Measurements from ENCODE around the gene DCT.
A peak's percentile ranks its signal among the peaks of the same experiment; 100 is the strongest.

DCT gene

DNA sequence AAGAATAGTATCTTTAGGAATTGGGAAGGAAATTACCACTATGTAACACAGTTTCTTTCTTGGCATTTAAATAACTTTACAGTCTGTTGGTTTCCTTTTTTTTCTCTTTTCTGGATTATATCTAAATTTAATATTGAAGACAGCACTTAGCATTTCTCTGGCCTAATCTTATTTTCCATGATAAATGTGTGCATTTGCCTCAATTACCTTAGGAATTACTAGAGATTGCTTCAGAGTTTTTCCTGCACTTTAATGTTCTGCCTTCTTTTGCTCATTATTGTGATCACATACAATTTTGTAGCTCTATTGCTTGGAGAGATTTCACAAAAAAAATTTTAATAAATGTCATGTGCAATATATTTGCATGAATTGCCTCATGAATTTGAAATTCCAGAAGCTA is 25.1 kb downstream of the DCT start:
- no peak for DNase-seq (ENCODE audit: low spot score)

GRCh38 chr13:94444826-94445225 is 34.7 kb downstream of the DCT start:
- no peak for DNase-seq (ENCODE audit: low spot score)

GRCh38 chr13:94435604-94436226 is 43.8 kb downstream of the DCT start:
- peak; percentile 66 for DNase-seq (ENCODE audit: low spot score)

- peak; percentile 38 for DNase-seq (ENCODE audit: low spot score)
Observed at GRCh38 chr13:94433055-94433961, 46.2 kb downstream of the DCT start.

DNA sequence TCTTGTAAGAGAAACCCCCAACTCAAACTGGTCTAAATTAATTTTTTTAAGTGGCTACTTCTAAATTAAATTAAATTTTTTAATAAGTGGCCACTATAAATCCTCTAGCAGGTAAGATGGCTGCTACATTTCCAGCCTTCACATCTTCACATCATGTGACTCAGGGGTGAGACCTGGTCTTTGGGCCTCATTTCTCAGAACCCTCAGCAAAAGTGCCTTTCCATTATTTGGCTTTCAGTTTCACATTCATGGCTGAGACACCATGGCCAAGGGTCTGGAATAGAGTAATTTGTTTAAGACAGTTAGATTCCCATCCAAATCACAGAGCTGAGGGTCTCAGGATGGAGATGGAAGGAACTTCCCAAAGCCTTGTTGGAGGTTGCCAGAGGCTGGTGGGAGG is 47.5 kb downstream of the DCT start:
- no peak for DNase-seq (ENCODE audit: low spot score)

DNA sequence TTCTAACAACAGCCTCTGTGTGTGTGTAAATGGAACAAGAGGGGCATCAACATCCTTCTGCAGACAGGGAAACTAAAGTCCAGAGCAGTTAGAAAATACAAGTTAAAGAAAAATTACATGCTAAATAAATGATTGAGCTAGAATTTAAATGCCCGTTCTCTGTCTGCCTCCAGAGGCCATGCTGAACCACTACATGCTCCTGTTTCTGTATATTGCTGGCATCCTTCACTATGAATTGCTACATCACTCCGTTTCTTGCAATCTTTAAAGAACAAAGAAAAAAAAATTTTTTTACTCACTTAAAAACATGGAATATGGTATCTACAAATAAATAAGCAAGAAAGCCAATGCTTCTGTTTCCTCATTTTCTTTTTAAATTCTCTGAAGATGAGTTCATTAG is 47.9 kb downstream of the DCT start:
- no peak for DNase-seq (ENCODE audit: low spot score)

DNA sequence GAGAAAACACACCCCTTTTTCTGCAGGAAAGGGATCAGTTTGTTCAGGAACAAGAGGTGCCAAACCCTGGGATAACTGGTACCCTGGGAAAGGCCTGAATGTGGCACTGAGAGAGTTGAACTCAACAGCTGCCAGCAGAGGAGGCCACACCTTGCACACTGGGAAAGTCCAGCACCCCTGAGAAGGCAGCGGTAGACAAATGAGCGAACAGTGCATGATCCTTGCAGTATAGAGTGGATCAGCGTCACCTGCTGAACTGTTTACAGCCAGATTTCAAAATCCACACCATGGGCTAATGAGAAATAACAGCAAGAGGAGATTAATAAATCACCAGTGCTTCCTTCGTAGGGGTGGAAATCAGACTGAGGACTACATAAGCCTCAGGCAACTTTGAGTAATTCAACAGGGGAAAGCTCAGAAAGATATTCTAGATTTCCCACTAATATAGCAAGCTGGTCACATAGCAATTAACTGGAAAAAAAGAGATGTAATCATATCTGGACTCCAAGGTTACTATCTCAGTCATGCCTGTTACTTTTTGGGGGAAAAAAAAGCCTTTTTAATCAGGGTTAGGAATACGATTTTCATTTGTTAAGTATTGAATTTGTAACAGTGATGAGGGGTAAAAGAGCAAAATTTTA is 52.0 kb downstream of the DCT start:
- DNase-seq (ENCODE audit: low spot score): no peak

GRCh38 chr13:94419925-94420305 is 59.6 kb downstream of the DCT start:
- no peak for DNase-seq (ENCODE audit: low spot score)

GRCh38 chr13:94419304-94419924 is 60.1 kb downstream of the DCT start:
- DNase-seq (ENCODE audit: low spot score): no peak

DNA sequence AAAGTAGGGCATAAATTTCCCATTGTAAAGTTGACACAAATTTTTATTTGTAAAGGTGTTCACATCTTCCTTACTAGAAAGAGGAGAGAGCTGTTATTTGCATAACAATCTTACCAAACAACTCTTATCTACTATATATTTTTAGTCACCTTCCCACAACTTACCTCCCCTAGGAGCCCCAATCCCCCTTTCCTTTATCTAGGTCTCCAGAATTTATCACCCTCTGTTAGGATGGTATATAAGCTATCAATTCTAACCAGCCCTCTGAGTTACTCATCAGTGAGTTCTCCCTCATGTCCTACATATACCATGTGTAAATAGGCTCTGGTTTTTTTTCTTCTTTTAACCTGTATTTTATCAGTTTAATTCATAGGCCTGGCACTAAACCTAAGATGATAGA is 62.2 kb downstream of the DCT start:
- no peak for DNase-seq (ENCODE audit: low spot score)

- DNase-seq (ENCODE audit: low spot score): peak; percentile 67
Observed at GRCh38 chr13:94416454-94417080, 62.9 kb downstream of the DCT start.

DNA sequence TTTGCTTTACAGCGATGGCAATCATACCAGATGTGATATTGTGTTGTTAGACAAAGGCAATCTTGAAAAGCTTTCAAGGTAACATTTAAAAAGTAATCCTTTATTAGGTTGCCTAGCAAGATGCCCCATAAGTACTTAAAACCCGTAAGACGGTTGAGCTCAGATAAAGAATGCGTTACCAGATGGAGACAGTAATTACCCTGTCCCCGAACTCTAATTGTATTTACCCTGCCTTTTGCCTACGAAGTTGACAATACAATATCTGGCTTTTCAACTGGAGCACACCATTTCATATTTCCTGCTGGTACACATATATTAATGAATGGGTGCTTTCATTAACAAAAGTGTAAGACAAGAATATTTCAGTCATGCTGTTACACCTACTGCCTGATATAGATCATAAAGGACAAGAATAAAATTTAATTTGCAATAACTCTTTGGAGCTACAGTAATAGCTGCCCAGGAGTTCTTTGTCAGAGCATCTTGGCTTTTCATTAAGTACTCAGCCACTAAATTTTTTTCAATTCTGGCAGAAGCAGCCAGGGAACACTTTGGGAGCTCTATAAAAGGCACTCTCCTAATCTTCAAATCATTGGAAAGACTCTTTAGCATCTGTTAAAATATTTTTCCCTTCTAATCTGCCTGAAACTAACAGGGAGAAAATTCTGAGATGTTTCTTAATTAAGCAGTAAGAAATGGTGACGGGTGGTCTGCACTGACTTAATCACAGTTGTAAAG is 63.8 kb downstream of the DCT start:
- no peak for DNase-seq (ENCODE audit: low spot score)

DNA sequence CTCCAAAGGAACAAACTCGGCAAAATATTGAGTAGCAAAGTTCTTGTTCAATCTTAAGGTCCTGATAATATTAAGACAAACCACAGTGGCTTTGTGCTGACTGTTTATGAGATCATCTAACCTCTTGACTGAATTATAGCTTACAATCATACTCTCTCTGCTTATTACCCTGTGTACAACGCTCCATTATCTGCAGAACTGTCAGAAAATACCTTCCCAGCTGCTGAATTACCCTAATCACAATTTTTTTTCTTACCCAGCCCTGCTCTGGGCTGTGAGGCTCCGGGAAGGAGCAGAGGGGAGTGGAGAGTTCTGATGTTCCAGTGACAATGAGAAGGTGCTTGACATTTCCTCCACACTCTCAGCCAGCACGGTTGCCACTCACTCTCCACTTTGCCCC is 64.8 kb downstream of the DCT start:
- DNase-seq (ENCODE audit: low spot score): no peak

- DNase-seq (ENCODE audit: low spot score): no peak
Observed at GRCh38 chr13:94414141-94414540, 65.3 kb downstream of the DCT start.

GRCh38 chr13:94413598-94413944 is 65.9 kb downstream of the DCT start:
- no peak for DNase-seq (ENCODE audit: low spot score)

DNA sequence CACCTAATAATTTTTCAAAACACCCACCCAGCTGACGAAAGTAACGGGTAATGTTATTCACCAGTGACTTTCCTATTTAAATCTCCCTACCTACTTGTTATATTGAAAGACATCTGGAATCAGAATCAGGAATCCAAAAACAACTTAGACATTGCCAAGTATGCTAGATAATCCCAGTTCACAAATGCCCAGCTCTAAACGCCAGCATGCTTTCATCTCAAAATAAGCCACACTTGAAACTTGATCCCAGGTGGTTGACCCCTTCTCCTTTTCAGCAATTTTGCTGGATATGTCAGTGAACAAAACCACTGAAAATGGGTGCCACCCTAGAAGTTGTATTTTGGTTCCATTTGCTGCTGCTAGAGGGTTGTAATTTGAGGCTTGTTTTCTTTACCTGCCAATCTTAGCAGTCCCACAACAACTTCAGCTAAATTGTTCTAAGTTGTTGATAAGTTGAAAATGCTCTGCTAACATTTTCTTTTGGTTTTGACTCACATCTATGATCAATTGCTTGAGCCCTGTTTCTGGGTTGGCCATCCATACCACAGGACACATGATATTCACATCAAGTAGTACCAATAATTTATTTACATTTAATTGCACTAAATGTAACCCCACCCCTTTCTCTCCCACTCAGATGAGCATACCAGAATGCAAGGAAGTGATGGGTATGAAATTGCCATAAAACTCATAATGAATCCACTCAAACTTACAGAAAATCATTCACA is 66.4 kb downstream of the DCT start:
- DNase-seq (ENCODE audit: low spot score): no peak

- no peak for DNase-seq (ENCODE audit: low spot score)
Observed at GRCh38 chr13:94411747-94412146, 67.7 kb downstream of the DCT start.

DNA sequence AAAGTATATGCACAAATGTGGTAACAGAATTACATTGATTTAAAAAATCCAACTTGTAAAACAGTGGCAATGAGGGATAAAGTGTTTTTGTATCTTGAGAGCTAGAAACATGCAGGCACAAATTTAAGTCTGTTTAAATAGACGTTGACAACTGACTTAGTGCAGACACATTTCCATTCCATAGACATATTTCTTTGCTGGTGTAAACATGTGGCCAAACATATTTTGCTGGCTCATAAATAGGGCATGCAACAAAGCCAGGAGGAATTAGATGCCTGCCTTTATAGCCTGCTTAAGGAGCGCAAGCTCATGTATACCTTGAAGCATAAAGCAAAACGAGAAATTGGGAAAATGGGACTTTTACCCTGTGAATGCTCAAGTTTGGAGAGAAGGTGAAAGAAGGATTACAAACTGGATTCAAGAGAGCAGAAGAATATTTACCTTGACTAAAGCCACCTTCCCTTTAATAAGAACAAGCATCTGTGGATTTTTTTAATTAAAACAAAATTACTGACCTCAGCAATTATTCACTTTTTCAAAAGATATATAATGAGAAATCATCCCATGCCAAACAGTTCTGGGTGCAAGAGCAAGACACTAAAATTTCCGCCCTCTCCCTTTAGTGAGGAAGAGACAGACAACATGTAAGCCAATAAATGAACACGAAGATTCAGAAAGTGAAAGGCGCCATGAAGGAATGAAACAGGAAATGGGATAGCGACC is 71.0 kb downstream of the DCT start:
- no peak for DNase-seq (ENCODE audit: low spot score)

- DNase-seq (ENCODE audit: low spot score): no peak
Observed at GRCh38 chr13:94400874-94401273, 78.6 kb downstream of the DCT start.

DNA sequence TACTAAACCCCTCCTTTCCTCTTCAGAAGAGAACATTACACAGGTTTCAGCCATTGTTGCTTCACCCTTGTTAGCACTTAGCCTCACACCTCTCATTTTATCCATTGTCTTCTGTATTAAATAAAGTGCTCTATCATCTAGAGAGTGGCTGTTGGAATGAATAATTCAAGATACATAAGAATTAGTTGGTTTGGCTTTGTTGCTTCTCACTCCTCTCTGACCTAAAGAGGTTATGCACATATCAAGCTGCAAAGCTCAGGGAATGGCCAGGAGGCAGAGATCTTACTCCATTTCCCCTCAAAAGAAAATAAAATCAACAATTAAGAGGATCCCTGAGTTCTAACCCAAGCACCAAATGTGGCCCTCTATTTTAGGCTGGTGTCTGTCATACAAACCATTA is 79.7 kb downstream of the DCT start:
- DNase-seq (ENCODE audit: low spot score): no peak

Measured in iPS-NIHi11 (cell line).